ENCODE measurements around the gene LRIG2. TPM values are rescaled to one million over a fixed set of nuclear protein-coding genes. Genes with fewer than 3 reads are reported as not detected.

The LRIG2 gene
- total and polyA plus RNA-seq, 2 experiments from 2014 or later: 10.0 to 40.4 TPM

- H3K27me3 ChIP-seq (ENCODE audit: insufficient read depth): no peaks in the 10 kb centered on the region
- peaks cover 20% of the 10 kb centered on the region for H3K4me1 ChIP-seq (ENCODE audit: insufficient read depth)
- no peaks in the 10 kb centered on the region for H3K79me2 ChIP-seq (replicated peaks; ENCODE audit: insufficient read depth)
- no peak for TF ChIP-seq EZH2phosphoT487 (IDR thresholded peaks at IDR 0.05; ENCODE audit: unreplicated experiment)
- TF ChIP-seq EZH2 (IDR thresholded peaks at IDR 0.05; ENCODE audit: low read depth, unreplicated experiment): no peak
- TF ChIP-seq ZNF114 (CRISPR knock-in tag; IDR thresholded peaks at IDR 0.05): no peak
- TF ChIP-seq CREB1 (CRISPR knock-in tag; IDR thresholded peaks at IDR 0.05; ENCODE audit: low read depth): no peak
- TF ChIP-seq ZNF462 (CRISPR knock-in tag; IDR thresholded peaks at IDR 0.05): no peak
- TF ChIP-seq REST (IDR thresholded peaks at IDR 0.05; ENCODE audit: unreplicated experiment): no peak
- TF ChIP-seq STAT1 (IDR thresholded peaks at IDR 0.05; ENCODE audit: unreplicated experiment): no peak
- TF ChIP-seq ZNF331 (CRISPR knock-in tag; IDR thresholded peaks at IDR 0.05; ENCODE audit: low read depth): no peak
- no peak for TF ChIP-seq JUNB (IDR thresholded peaks at IDR 0.05; ENCODE audit: unreplicated experiment)
- DNase-seq (ENCODE audit: low spot score): no peak
- H3K27me3 Mint-ChIP-seq (ENCODE audit: insufficient read depth, low read depth, poor library complexity): peaks cover 5% of the 10 kb centered on the region
- H4K20me1 ChIP-seq (replicated peaks; ENCODE audit: insufficient read depth): no peaks in the 10 kb centered on the region
- H2AFZ ChIP-seq: peak overlapping the region; percentile 66
- no peak overlapping the region for H3K4me3 ChIP-seq
- H3K27ac ChIP-seq (ENCODE audit: low read depth): no peak overlapping the region
- peaks cover 10% of the 10 kb centered on the region; the same call in 1 of the 2 replicates for H3K9me2 ChIP-seq (ENCODE audit: insufficient read depth)
- H3F3A ChIP-seq (replicated peaks; ENCODE audit: low read depth): no peaks in the 10 kb centered on the region
- H3K4me3 Mint-ChIP-seq: no peak overlapping the region
- H3K4me1 Mint-ChIP-seq: peaks cover 18% of the 10 kb centered on the region
- peak; percentile 31; the same call in 2 of the 3 replicates for ATAC-seq
- 0 out of 3 replicates have a peak, but pooled peaks cover 3% of the 10 kb centered on the region for H3K9me3 Mint-ChIP-seq
- H3K4me2 ChIP-seq: no peak overlapping the region
- peaks cover 3% of the 10 kb centered on the region; the same call in 1 of the 3 replicates for H3K36me3 Mint-ChIP-seq (ENCODE audit: low read depth)
- no peaks in the 10 kb centered on the region for H3K36me3 ChIP-seq (ENCODE audit: insufficient read depth)
- no peak overlapping the region for H3K27ac Mint-ChIP-seq
These were observed 74.2 kb downstream of the LRIG2 start for GRCh38 chr1:113147073-113147625.
